Measurements from ENCODE around the gene DNAI7. TPM values are rescaled to one million over a fixed set of nuclear protein-coding genes. Genes with fewer than 3 reads are reported as not detected.

The DNAI7 gene
- total and polyA plus RNA-seq, 4 experiments from 2014 or later, result 0.07 to 0.15 TPM; not detected in 2

Other genes starting within 250 kb of the DNAI7 start
- gene BCAT1, start 246.1 kb downstream of the DNAI7 start, total RNA-seq, result 1 to 10 TPM; 1.3 to 2.5 TPM
- 1 to 10 TPM in 1 of 2 donors, under 1 TPM in 1; 0.03 to 1.9 TPM for gene BCAT1, start 246.1 kb downstream of the DNAI7 start, polyA plus RNA-seq
- gene ETFRF1, start 77 bp upstream of the DNAI7 start, total RNA-seq, result 10 to 100 TPM; 22.1 to 23.0 TPM
- 10 to 100 TPM; 30.8 to 56.5 TPM for gene ETFRF1, start 77 bp upstream of the DNAI7 start, polyA plus RNA-seq
- 10 to 100 TPM; 34.4 to 34.8 TPM for gene KRAS, start 55.8 kb upstream of the DNAI7 start, total RNA-seq
- gene KRAS, start 55.8 kb upstream of the DNAI7 start, polyA plus RNA-seq, result 10 to 100 TPM; 31.6 to 52.4 TPM

Measured in CD4-positive, alpha-beta memory T cell (primary cell).